Liver (tissue), 9 donors: ENCODE data around the gene ZNF229. TPM values are rescaled to one million over a fixed set of nuclear protein-coding genes. Genes with fewer than 3 reads are reported as not detected.

Source experiments
- DNase-seq: peaks from one replicate; pipeline ENCODE4 v3.0.0-alpha.2; 2017; ENCODE audit warnings: low spot score
- H3K27ac ChIP-seq, 2 donors: one replicate each; pipeline ENCODE4 v1.7.0; 2013; ENCODE audit warnings: inconsistent platforms in 2 of 2, low read length in 2 of 2, control low read depth in 1 of 2, low read depth in 1 of 2, mild to moderate bottlenecking in 1 of 2
- H3K27me3 ChIP-seq, 4 donors: one replicate each; pipeline versions ENCODE4 v1.6.1 to v1.7.0; 2013; ENCODE audit warnings: low read length in 3 of 4, inconsistent platforms in 1 of 4, mild to moderate bottlenecking in 1 of 4, moderate library complexity in 1 of 4; ENCODE audit not compliant: control insufficient read depth in 4 of 4, insufficient read depth in 4 of 4
- H3K36me3 ChIP-seq, 4 donors: one replicate each; pipeline versions ENCODE4 v1.6.1 to v1.7.0; 2013; ENCODE audit warnings: low read length in 3 of 4, mild to moderate bottlenecking in 3 of 4, low read depth in 1 of 4, moderate library complexity in 1 of 4; ENCODE audit not compliant: control insufficient read depth in 4 of 4, insufficient read depth in 3 of 4
- H3K4me1 ChIP-seq, 4 donors: one replicate each; pipeline versions ENCODE4 v1.6.1 to v1.7.0; 2013; ENCODE audit warnings: low read length in 3 of 4, mild to moderate bottlenecking in 3 of 4, moderate library complexity in 1 of 4; ENCODE audit not compliant: control insufficient read depth in 4 of 4, insufficient read depth in 4 of 4
- H3K4me3 ChIP-seq, 3 donors: one replicate each; pipeline versions ENCODE4 v1.6.1 to v1.7.0; 2013; ENCODE audit warnings: low read length in 3 of 3, control low read depth in 1 of 3, low read depth in 1 of 3, mild to moderate bottlenecking in 1 of 3
- H3K9ac ChIP-seq, 2 donors: one replicate each; pipeline ENCODE4 v1.7.0; 2013; ENCODE audit warnings: low read length in 2 of 2, mild to moderate bottlenecking in 2 of 2, moderate library complexity in 2 of 2, control low read depth in 1 of 2, low read depth in 1 of 2
- H3K9me3 ChIP-seq, 4 donors: one replicate each; pipeline versions ENCODE4 v1.6.1 to v1.7.0; 2013; ENCODE audit warnings: low read length in 3 of 4; ENCODE audit not compliant: control insufficient read depth in 4 of 4
- EGR1 ChIP-seq, 2 donors: IDR thresholded peaks; 2 replicates each; pipeline ENCODE4 v1.6.1; 2016 to 2018; ENCODE audit warnings: antibody characterized with exemption in 2 of 2, low read depth in 2 of 2
- FOXA2 ChIP-seq: IDR thresholded peaks from 2 replicates; pipeline ENCODE4 v1.6.1; 2016; ENCODE audit warnings: antibody characterized with exemption
- GABPA ChIP-seq, 2 donors: IDR thresholded peaks in 1 of 2; conservative IDR thresholded peaks in 1 of 2; 2 replicates each; pipeline ENCODE4 v1.6.1; 2016; ENCODE audit warnings: antibody characterized with exemption in 2 of 2, mild to moderate bottlenecking in 1 of 2, moderate library complexity in 1 of 2
- HNF4A ChIP-seq, 2 donors: conservative IDR thresholded peaks; 2 replicates each; pipeline ENCODE4 v1.6.1; 2016; ENCODE audit warnings: antibody characterized with exemption in 2 of 2, mild to moderate bottlenecking in 2 of 2
- HNF4G ChIP-seq: IDR thresholded peaks from 2 replicates; pipeline ENCODE4 v1.6.1; 2016; ENCODE audit warnings: antibody characterized with exemption
- JUND ChIP-seq, 2 donors: IDR thresholded peaks; 2 replicates each; pipeline ENCODE4 v1.6.1; 2016; ENCODE audit warnings: antibody characterized with exemption in 2 of 2
- NR2F2 ChIP-seq: IDR thresholded peaks from 2 replicates; pipeline ENCODE4 v1.6.1; 2016; ENCODE audit warnings: antibody characterized with exemption
- RAD21 ChIP-seq, 2 donors: IDR thresholded peaks; 2 replicates each; pipeline ENCODE4 v1.6.1; 2016; ENCODE audit warnings: antibody characterized with exemption in 2 of 2, mild to moderate bottlenecking in 2 of 2
- RXRA ChIP-seq, 2 donors: IDR thresholded peaks; 2 replicates each; pipeline ENCODE4 v1.6.1; 2017 to 2018; ENCODE audit warnings: antibody characterized with exemption in 2 of 2, mild to moderate bottlenecking in 1 of 2
- SP1 ChIP-seq: IDR thresholded peaks from 2 replicates; pipeline ENCODE4 v1.6.1; 2018; ENCODE audit warnings: antibody characterized with exemption, mild to moderate bottlenecking
- TAF1 ChIP-seq: conservative IDR thresholded peaks from 2 replicates; pipeline ENCODE4 v1.6.1; 2016; ENCODE audit warnings: antibody characterized with exemption, mild to moderate bottlenecking
- YY1 ChIP-seq: IDR thresholded peaks from 2 replicates; pipeline ENCODE4 v1.6.1; 2016; ENCODE audit warnings: antibody characterized with exemption, mild to moderate bottlenecking
- whole genome bisulfite sequencing: extraction: QIAGEN DNeasy Blood & Tissue Kit; methylation state at CpG from one replicate; pipeline ENCODE4 v1.1.7; 2013; 5-methylcytosine and 5-hydroxymethylcytosine counted together
- polyA plus RNA-seq, 2 donors: library from polyadenylated mRNA; stranded (reverse) in 1 of 2; unstranded in 1 of 2; fragments of 200-250 nt in 1 of 2; fragments of >200 nt in 1 of 2; fragmentation: Nextera tagmentation in 1 of 2; extraction: Ambion mirVana in 1 of 2; gene quantifications; one replicate each; pipeline versions ENCODE4 v1.2.1 to v1.2.3, GENCODE V29; 2013 to 2015
- total RNA-seq, 2 donors: library from RNA; depleted of rRNA; stranded (reverse); fragments of >200 nt; gene quantifications; one replicate each; pipeline ENCODE4 v1.2.3, GENCODE V29; 2014
- TF ChIP-seq, protein P1 (sequence below): fragments of 150-350 bp; IDR thresholded peaks from 2 replicates; pipeline ENCODE4 v1.5.1; 2017; ENCODE audit warnings: improper control_type of control experiment, low read depth, low read length; ENCODE audit not compliant: missing input control
- TF ChIP-seq, protein P2 (sequence below): IDR thresholded peaks from 2 replicates; pipeline ENCODE4 v1.6.1; 2016; ENCODE audit warnings: antibody characterized with exemption, mild to moderate bottlenecking
- TF ChIP-seq, protein P3 (sequence below): IDR thresholded peaks from 2 replicates; pipeline ENCODE4 v1.6.1; 2016; ENCODE audit warnings: antibody characterized with exemption
- TF ChIP-seq, protein P4 (sequence below): IDR thresholded peaks from 2 replicates; pipeline ENCODE4 v1.6.1; 2016; ENCODE audit warnings: antibody characterized with exemption
- donor health status: healthy.
- donor health status: healthy.
- donor health status: healthy.
- donor health status: healthy.
- donor health status: healthy.

ZNF229 gene
- total and polyA plus RNA-seq, 4 donors = 0.14 to 4.6 (median 0.77) TPM

DNA sequence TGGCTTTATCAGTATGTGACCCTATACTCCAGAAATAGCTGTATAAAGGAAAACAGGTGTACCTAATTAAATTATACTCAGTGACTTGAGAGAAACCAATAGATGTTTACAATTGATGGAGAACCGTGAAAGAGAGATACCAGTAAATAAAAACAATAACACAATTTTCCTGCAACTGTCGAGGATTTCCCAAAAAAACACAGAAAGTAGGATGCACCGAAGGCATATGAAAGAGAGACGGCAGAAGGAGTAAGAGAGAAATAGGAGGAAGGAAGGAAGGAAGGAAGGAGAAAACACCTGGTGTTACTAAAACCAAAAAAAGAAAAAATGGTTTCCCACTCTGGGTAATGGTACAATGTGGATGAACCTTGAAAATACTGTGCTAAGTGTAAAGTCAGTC, 6.8 kb upstream of the ZNF229 start:
- TF ChIP-seq, protein P1, sequence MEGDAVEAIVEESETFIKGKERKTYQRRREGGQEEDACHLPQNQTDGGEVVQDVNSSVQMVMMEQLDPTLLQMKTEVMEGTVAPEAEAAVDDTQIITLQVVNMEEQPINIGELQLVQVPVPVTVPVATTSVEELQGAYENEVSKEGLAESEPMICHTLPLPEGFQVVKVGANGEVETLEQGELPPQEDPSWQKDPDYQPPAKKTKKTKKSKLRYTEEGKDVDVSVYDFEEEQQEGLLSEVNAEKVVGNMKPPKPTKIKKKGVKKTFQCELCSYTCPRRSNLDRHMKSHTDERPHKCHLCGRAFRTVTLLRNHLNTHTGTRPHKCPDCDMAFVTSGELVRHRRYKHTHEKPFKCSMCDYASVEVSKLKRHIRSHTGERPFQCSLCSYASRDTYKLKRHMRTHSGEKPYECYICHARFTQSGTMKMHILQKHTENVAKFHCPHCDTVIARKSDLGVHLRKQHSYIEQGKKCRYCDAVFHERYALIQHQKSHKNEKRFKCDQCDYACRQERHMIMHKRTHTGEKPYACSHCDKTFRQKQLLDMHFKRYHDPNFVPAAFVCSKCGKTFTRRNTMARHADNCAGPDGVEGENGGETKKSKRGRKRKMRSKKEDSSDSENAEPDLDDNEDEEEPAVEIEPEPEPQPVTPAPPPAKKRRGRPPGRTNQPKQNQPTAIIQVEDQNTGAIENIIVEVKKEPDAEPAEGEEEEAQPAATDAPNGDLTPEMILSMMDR = no peak
- TF ChIP-seq GABPA (IDR thresholded peaks at IDR 0.05 in 1 of 2, conservative IDR thresholded peaks at IDR 0.05 in 1 of 2) (no peak), RXRA (IDR thresholded peaks at IDR 0.05) (no peak), JUND (IDR thresholded peaks at IDR 0.05) (no peak), SP1 (no peak), HNF4A (conservative IDR thresholded peaks at IDR 0.05) (no peak), NR2F2 (no peak), EGR1 (IDR thresholded peaks at IDR 0.05; ENCODE audit: low read depth in 2 of 2) (no peak), YY1 (no peak)
- TF ChIP-seq, protein P2, sequence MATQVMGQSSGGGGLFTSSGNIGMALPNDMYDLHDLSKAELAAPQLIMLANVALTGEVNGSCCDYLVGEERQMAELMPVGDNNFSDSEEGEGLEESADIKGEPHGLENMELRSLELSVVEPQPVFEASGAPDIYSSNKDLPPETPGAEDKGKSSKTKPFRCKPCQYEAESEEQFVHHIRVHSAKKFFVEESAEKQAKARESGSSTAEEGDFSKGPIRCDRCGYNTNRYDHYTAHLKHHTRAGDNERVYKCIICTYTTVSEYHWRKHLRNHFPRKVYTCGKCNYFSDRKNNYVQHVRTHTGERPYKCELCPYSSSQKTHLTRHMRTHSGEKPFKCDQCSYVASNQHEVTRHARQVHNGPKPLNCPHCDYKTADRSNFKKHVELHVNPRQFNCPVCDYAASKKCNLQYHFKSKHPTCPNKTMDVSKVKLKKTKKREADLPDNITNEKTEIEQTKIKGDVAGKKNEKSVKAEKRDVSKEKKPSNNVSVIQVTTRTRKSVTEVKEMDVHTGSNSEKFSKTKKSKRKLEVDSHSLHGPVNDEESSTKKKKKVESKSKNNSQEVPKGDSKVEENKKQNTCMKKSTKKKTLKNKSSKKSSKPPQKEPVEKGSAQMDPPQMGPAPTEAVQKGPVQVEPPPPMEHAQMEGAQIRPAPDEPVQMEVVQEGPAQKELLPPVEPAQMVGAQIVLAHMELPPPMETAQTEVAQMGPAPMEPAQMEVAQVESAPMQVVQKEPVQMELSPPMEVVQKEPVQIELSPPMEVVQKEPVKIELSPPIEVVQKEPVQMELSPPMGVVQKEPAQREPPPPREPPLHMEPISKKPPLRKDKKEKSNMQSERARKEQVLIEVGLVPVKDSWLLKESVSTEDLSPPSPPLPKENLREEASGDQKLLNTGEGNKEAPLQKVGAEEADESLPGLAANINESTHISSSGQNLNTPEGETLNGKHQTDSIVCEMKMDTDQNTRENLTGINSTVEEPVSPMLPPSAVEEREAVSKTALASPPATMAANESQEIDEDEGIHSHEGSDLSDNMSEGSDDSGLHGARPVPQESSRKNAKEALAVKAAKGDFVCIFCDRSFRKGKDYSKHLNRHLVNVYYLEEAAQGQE = no peak

DNA sequence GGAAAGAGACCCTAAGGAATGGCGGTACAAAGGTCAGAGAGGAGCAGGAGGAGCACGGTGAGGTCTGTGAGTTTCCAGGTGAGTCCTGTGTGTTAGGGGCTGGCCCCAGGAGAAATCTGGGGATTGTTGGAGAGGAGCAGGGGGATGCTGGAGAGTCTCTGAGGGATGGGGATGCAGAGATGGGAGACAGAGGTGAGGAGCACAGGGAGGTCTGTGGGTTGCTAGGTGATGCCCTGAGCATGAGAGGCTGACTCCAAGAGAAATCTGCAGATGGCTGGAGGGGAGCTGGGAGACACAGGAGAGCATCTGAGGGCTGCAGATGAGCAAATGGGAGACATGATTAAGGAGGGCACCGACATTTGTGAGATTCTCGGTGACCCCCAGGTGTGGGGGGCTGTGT, 4.1 kb upstream of the ZNF229 start:
- Histone ChIP-seq H3K27ac (no peak overlapping the region), H3K9ac (no peak overlapping the region), H3K4me1 (no peaks in the 10 kb centered on the region), H3K4me3 (peak overlapping the region in 2 of 3 donors; percentile 41 to 52), H3K36me3 (no peaks in the 10 kb centered on the region), H3K27me3 (peaks cover 0 to 4% (median 0%) of the 10 kb centered on the region in 4 donors), H3K9me3 (peaks cover 33 to 66% (median 42%) of the 10 kb centered on the region in 4 donors)
- 80% methylated on average over 4 of the region's 4 CpGs for WGBS
- no peak for DNase-seq
- TF ChIP-seq RAD21 (IDR thresholded peaks at IDR 0.05) (no peak), HNF4A (conservative IDR thresholded peaks at IDR 0.05) (no peak), TAF1 (no peak), JUND (IDR thresholded peaks at IDR 0.05) (no peak), EGR1 (IDR thresholded peaks at IDR 0.05; ENCODE audit: low read depth in 2 of 2) (no peak), HNF4G (no peak), RXRA (IDR thresholded peaks at IDR 0.05) (no peak), FOXA2 (no peak)
- TF ChIP-seq, protein P1 = no peak
- TF ChIP-seq, protein P3, sequence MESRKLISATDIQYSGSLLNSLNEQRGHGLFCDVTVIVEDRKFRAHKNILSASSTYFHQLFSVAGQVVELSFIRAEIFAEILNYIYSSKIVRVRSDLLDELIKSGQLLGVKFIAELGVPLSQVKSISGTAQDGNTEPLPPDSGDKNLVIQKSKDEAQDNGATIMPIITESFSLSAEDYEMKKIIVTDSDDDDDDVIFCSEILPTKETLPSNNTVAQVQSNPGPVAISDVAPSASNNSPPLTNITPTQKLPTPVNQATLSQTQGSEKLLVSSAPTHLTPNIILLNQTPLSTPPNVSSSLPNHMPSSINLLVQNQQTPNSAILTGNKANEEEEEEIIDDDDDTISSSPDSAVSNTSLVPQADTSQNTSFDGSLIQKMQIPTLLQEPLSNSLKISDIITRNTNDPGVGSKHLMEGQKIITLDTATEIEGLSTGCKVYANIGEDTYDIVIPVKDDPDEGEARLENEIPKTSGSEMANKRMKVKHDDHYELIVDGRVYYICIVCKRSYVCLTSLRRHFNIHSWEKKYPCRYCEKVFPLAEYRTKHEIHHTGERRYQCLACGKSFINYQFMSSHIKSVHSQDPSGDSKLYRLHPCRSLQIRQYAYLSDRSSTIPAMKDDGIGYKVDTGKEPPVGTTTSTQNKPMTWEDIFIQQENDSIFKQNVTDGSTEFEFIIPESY = no peak
- TF ChIP-seq, protein P4, sequence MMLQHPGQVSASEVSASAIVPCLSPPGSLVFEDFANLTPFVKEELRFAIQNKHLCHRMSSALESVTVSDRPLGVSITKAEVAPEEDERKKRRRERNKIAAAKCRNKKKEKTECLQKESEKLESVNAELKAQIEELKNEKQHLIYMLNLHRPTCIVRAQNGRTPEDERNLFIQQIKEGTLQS = no peak

More for the DNA sequence above, 6.8 kb upstream of the ZNF229 start:
- Histone ChIP-seq H3K27me3 (peaks cover 0 to 4% (median 0%) of the 10 kb centered on the region in 4 donors), H3K4me3 (no peak overlapping the region), H3K27ac (no peak overlapping the region), H3K36me3 (no peaks in the 10 kb centered on the region), H3K9me3 (peaks cover 26 to 51% (median 34%) of the 10 kb centered on the region in 4 donors), H3K9ac (no peak overlapping the region), H3K4me1 (no peaks in the 10 kb centered on the region)
- 75% methylated on average over 4 of the region's 4 CpGs for WGBS
- DNase-seq = no peak
